ENCODE results near the gene TMC1. TPM values are rescaled to one million over a fixed set of nuclear protein-coding genes. Genes with fewer than 3 reads are reported as not detected.

The TMC1 gene
- total RNA-seq, 1 experiment from 2014 or later = not detected

- intact Hi-C loops (cut with micrococcal nuclease) = no loop called here
- Mint-ChIP-seq H3K36me3 (ENCODE audit: insufficient read depth, unreplicated experiment) (no peaks in the 10 kb centered on the region), H3K4me1 (ENCODE audit: insufficient read depth, unreplicated experiment) (peaks cover 4% of the 10 kb centered on the region), H3K27ac (ENCODE audit: low read depth, unreplicated experiment) (no peak overlapping the region), H3K27me3 (ENCODE audit: insufficient read depth, unreplicated experiment) (no peaks in the 10 kb centered on the region), H3K4me3 (ENCODE audit: unreplicated experiment) (no peak overlapping the region), H3K9me3 (ENCODE audit: unreplicated experiment) (no peaks in the 10 kb centered on the region)
- ChIA-PET CTCF (interaction anchor here (0.7 kb wide), 1 partner anchor 652 kb away, joined by 3 read pairs; no protein-coding TSS in a partner anchor), POLR2A (interaction anchor here (0.6 kb wide), 1 partner anchor 23 kb away, joined by 3 read pairs; no protein-coding TSS in a partner anchor)
- BruUV-seq (replicated peaks) = no TSS peak
- no peak for DNase-seq (ENCODE audit: unreplicated experiment)
- TF ChIP-seq CTCF (IDR thresholded peaks at IDR 0.05; ENCODE audit: unreplicated experiment) = no peak
Observed at GRCh38 chr9:72680593-72681282, 159.3 kb downstream of the TMC1 start.

- ChIA-PET POLR2A (no interaction called here), CTCF (interaction anchor here (0.7 kb wide), 1 partner anchor 653 kb away, joined by 3 read pairs; no protein-coding TSS in a partner anchor)
- intact Hi-C loops (cut with micrococcal nuclease) = no loop called here
- no peak overlapping the region for H3K4me3 Mint-ChIP-seq (ENCODE audit: unreplicated experiment)
- H3K36me3 Mint-ChIP-seq (ENCODE audit: insufficient read depth, unreplicated experiment) = no peaks in the 10 kb centered on the region
- H3K27ac Mint-ChIP-seq (ENCODE audit: low read depth, unreplicated experiment) = no peak overlapping the region
- no peaks in the 10 kb centered on the region for H3K9me3 Mint-ChIP-seq (ENCODE audit: unreplicated experiment)
- no peaks in the 10 kb centered on the region for H3K4me1 Mint-ChIP-seq (ENCODE audit: insufficient read depth, unreplicated experiment)
- H3K27me3 Mint-ChIP-seq (ENCODE audit: insufficient read depth, unreplicated experiment) = no peaks in the 10 kb centered on the region
- BruUV-seq (replicated peaks) = no TSS peak
- TF ChIP-seq CTCF (IDR thresholded peaks at IDR 0.05; ENCODE audit: unreplicated experiment) = no peak
- no peak for DNase-seq (ENCODE audit: unreplicated experiment)
Observed at GRCh38 chr9:72681283-72681630, 159.8 kb downstream of the TMC1 start.

- intact Hi-C loops (cut with micrococcal nuclease) = no loop called here
- H3K27ac Mint-ChIP-seq (ENCODE audit: low read depth, unreplicated experiment) = no peak overlapping the region
- no TSS peak for BruUV-seq (replicated peaks)
- no peaks in the 10 kb centered on the region for H3K4me1 Mint-ChIP-seq (ENCODE audit: insufficient read depth, unreplicated experiment)
- H3K9me3 Mint-ChIP-seq (ENCODE audit: unreplicated experiment) = no peaks in the 10 kb centered on the region
- H3K27me3 Mint-ChIP-seq (ENCODE audit: insufficient read depth, unreplicated experiment) = no peaks in the 10 kb centered on the region
- no peak for DNase-seq (ENCODE audit: unreplicated experiment)
- no peaks in the 10 kb centered on the region for H3K36me3 Mint-ChIP-seq (ENCODE audit: insufficient read depth, unreplicated experiment)
- no peak overlapping the region for H3K4me3 Mint-ChIP-seq (ENCODE audit: unreplicated experiment)
- no peak for TF ChIP-seq CTCF (IDR thresholded peaks at IDR 0.05; ENCODE audit: unreplicated experiment)
- ChIA-PET CTCF (no interaction called here), POLR2A (no interaction called here)
Observed at GRCh38 chr9:72684615-72685014, 163.2 kb downstream of the TMC1 start.

- no peaks in the 10 kb centered on the region for H3K36me3 Mint-ChIP-seq (ENCODE audit: insufficient read depth, unreplicated experiment)
- no peak overlapping the region for H3K27ac Mint-ChIP-seq (ENCODE audit: low read depth, unreplicated experiment)
- TF ChIP-seq CTCF (IDR thresholded peaks at IDR 0.05; ENCODE audit: unreplicated experiment) = no peak
- intact Hi-C loops (cut with micrococcal nuclease) = no loop called here
- H3K27me3 Mint-ChIP-seq (ENCODE audit: insufficient read depth, unreplicated experiment) = no peaks in the 10 kb centered on the region
- H3K9me3 Mint-ChIP-seq (ENCODE audit: unreplicated experiment) = peaks cover 4% of the 10 kb centered on the region
- POLR2A ChIA-PET = no interaction called here
- H3K4me1 Mint-ChIP-seq (ENCODE audit: insufficient read depth, unreplicated experiment) = no peaks in the 10 kb centered on the region
- no peak for DNase-seq (ENCODE audit: unreplicated experiment)
- no TSS peak for BruUV-seq (replicated peaks)
- CTCF ChIA-PET = interaction anchor here (0.6 kb wide), 1 partner anchor 17 kb away, joined by 4 read pairs; no protein-coding TSS in a partner anchor
- no peak overlapping the region for H3K4me3 Mint-ChIP-seq (ENCODE audit: unreplicated experiment)
Observed at GRCh38 chr9:72685911-72686310, 164.5 kb downstream of the TMC1 start.
